DMS153 treated with DMSO at 0.1 percent for 48 hours (cell line): ENCODE measurements around the gene NHEJ1.

Experiments used
- DNase-seq: peaks from one replicate; lab custom pipeline; 2025; ENCODE audit not compliant: unreplicated experiment; lab: John Stamatoyannopoulos, UW

The NHEJ1 gene

DNA sequence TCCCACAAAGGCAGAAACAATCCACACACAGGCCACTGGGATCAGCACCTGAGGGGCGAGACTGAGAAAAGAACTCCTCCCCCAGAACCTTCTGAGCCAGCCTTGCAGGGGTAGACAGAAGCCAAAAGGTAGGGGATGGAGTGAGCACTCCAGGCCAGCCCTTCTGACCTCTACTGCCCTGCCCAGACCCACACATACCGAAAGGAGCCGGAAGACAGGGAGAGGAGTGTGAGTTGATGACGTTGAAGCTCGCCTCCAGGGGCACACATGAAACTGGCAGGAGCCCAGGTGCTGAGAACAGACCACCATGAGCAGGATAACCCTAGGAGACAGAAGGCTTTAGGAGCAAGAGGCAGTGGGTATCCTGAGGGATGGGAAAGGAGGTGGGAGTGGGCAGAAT lies 7.4 kb upstream of the NHEJ1 start:
- no peak for DNase-seq

DNA sequence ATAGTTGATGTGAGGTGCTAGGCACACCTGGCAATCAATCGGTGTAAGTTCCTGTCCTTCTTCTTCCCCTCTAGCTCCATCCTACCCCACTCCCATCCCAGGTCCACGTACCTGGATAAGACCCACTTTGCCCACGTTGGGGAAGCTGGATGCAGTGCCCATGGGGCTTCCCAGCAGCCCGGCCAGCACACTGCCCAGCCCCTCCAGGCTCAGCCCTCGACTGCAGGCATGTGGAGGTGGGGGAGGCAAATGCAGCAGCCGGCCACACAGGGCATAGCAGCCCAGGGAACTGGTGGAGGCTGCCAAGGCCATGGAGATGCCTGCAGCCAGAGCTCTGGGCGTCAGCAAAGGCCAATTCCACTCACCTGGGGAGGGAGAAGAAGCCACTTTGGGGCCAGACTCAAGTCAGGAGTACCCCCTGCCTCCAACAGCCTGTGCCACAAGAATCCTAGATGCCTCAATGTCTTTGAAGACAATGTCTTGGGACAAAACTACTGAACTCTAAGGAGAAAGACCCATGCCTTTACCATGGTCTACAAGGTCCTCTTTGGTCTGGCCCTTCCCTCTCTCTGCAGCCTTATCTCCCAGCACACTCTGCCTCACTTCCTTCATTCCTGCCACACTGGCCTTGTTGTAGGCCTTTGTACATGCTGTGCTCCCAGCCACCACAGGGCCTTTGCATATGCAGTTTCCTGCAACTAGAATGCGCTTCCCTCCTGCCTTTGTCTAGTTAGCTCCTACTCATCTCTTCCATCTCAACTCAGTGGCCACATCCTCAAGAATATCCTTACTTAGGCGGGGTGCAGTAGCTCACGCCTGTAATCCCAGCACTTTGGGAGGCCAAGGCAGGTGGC lies 4.7 kb upstream of the NHEJ1 start:
- no peak for DNase-seq

DNA sequence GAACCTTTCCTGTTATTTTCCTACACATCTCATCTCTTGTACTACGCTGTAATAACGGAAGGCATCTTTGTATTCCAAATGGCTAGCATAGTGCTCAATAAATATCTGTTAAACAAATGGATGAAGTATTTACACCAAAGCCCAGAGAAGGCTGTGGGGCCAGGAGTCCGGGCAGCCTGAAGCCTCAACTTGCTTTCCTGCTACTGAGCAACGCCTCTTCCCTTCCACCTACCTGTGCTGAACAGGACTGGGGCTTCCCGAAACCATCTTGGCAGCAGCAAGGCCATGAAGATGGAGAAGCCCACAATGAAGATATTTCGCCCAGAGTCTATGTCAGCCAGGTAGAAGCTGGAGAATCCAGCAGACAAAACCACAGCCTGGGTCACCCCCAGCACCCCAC lies 2.5 kb upstream of the NHEJ1 start:
- no peak for DNase-seq

DNA sequence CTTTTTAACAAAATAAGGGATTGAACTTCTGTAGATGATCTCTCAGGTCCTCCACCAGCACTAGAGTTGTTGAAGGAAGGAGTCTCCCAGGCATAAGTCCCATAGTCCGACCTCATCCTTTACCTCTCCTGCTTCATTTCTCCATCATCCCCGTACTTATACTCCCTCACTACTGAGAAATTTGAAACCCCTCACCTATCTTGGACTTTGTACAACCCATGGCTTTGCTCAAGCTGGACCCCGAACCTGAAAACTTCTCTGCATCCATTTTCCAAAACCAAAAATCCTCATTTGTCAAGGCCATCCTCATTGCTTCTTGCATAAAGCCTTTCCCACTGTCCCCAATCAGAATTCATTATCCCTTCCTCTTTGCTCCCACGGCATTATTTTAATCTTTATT lies 482 bp upstream of the NHEJ1 start:
- peak; percentile 48 for DNase-seq

DNA sequence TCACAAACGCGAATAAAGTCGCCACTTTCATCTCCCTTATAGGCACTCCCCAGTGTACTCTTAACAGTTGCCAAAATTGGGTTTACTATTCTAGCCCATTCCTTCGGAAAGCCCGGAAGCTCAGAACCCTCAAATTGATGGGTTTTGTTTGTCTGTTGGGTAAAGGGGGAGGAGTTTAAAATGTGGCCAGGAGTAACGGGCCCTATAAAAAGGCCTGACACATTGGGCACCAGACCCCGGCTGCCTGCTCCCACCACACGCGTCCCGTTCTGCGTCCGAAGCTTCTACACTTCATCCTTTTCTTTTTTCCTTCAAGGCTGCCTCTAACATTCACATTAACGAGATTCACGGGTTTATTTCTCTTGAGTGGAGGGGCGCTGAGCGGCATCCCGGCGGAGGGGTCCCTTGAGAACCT lies 837 bp downstream of the NHEJ1 start:
- DNase-seq = no peak

DNA sequence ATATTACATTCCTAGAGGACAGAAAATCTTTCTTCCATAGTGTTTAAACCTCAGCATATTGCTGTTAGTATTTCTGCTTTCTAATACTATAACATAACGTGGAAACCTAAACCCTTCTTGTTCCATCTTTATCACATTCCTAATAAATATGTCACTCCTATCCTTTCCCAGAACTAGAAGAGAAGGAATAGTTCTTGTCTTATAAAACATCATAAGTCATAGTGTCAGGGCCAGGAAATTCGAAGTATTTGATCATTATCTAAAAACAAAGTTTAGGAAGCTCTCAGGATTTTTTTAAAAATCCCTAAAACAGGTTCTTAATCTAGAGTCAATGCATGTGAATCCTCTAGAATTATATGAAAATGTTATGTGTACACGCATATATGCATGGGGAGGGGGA lies 2.0 kb downstream of the NHEJ1 start:
- no peak for DNase-seq

DNA sequence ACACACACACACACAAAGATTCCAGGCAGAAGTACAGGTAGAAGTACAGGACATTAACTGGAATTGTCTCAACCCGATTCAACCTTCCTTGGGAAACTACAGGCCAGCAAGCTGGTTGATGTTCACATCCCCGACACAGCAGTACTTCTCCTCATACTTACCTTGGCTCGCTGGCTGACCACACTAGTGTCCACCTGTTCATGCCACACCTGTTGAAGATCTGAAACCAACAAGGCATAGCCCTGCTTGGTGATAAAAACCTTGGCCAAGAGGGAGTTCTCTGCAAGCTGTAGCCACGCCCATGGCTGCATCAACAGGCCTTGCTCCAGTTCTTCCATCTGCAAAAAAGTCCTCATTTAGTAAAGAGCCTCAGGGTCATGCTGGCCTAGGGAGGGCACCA lies 2.6 kb downstream of the NHEJ1 start:
- no peak for DNase-seq

DNA sequence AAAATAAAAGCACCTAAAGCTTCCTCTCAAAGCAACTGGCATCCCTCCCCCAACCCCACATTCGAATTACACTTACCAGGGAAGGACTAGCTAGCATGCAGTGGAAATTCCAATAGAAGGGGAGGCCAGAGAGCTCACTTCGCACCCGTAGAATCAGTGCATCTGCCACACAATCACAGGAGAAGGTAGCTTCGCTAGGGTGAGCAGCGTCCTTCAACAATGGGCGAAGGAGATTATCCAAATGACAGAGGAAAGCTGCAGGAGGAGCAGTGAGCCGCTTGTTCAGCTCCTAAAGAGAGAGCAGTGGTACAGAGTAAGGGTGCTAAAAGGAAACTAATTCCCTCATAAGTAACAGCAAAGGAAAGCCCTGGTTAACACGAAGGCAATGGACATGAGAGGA lies 3.2 kb downstream of the NHEJ1 start:
- no peak for DNase-seq

DNA sequence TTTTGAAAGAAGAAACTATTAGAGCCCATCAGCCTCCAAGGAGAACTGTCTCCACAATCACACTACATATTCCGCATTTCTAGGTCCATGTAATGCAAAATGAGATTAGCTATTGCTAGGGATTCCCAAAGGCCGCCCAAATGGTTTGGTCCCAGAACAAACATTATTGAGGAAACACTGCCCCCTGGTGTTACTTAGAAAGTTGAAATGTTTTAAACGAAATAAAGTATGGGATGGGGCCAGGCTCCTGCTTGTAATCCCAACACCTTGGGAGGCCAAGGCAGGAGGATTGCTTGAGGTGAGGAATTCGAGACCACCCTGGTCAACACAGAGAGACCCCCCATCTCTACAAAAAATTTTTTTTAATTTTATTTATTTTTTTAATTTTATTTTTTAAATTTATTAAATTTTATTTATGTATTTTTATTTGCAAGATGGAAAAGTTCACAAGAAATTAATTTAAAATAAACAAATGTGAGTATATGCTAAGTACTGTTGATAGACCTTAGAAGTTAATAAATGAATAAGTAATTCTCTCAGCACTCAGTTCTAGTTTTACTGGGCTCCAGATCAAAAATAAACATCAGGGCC lies 5.5 kb downstream of the NHEJ1 start:
- peak; percentile 75 for DNase-seq

DNA sequence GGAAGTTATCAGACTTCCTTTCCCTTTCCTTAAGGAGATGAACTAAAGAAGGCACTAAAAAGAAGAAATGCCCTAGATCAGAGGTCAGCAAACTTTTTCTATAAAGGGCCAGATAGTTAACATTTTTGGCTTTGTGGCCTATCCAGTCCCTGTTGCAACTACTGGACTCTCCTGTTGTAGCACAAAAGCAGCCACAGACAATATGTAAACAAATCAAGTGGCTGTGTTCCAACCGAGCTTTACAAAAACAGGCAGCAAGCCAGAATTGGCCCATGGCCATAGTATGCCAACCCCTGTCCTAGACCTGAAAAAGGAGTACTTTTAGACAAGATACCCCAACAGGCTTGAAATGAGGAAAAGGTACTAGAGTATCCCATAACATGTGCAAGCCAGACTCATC lies 10.9 kb downstream of the NHEJ1 start:
- peak; percentile 16 for DNase-seq

DNA sequence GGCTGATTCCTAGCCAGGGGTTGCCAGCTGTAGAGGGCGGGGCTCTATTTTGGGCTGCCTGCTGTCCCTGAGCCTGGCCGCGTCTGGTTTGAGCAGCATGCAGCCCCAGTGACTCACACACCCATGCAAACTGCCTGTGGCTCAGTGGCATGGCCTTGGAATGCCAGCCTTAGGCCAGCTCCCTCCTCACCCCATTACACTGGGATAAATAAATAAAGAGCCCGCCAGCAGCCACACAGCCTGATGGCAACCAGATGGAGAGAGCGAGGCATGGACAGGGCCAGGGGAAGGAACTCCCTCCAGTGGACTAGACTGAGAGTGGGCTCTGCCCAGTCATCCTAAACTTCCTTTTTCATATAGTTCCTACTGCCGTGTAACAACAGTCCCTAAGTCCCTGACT lies 18.3 kb downstream of the NHEJ1 start:
- no peak for DNase-seq

DNA sequence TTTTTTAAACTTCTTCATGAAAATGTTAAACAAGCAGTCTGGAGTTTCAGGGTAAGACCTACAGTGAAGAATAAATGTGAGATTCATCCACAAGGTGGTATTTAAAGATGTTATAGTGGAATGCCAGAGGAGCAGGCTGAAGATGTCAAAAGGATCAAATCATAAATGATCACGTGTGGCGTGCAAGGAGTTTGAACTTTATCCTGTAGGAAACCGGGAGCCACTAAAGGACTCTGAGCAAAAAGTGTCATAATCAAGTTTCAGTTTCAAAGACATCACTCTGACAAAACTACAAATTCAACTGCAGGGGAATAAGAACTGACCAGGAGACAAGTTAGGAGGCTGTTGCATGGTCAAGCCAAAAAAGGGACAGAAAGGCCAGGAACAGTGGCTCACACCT lies 19.9 kb downstream of the NHEJ1 start:
- no peak for DNase-seq

DNA sequence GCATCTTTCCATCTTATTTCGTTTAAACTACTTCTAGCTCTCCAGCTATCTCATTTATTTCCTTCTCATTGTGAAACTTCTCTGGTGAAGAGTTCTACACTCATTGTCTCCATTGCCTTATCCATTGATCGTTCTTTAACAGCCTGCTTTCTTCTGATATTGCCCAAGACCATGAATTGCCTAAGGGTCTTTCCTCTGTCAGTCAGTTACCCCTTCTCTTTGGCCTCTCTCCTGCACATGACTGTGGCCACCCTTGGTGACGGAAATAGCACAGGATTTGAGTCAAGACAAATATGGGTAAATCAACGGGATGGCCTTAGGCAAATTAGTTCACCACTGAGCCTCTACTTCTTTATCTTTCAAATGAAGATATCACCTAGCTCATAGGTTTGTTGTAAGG lies 26.6 kb downstream of the NHEJ1 start:
- DNase-seq = no peak

DNA sequence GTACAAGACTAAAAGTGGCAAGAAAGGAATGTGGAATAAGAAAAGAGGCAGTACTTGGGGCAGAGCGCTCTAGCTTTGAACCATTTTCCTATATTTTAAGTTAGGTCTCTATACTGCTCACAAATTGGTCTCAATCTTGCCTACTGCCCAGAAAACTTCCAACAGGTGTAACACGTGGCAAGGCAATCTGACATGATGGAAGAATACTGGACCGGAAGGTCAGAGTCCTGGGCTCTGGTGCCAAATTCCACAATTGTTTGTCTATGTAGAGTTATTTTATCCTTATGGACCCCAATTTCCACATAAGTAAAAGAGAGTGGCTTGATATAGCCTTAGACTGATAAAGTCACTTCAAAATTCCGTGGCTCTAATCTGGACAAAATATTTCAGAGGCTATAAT lies 28.9 kb downstream of the NHEJ1 start:
- no peak for DNase-seq

DNA sequence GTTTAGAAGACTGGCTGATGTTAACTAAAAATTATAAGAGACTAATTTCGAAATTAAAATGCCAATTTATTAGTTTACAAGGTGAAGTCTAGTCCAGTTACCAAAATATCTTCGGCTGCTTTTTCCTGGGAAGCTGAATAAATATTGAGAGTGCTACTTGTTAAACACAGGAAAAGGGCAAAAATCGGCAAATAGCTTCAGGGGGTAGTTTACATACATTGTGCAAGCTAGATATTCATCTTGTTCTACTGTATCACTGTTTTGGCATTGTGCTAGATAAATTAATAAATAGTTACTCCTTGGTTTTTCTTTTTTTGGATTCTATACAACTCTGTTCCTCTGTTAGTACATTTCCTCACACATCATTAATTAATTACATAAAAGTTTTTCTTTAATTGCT lies 29.3 kb downstream of the NHEJ1 start:
- DNase-seq = no peak

DNA sequence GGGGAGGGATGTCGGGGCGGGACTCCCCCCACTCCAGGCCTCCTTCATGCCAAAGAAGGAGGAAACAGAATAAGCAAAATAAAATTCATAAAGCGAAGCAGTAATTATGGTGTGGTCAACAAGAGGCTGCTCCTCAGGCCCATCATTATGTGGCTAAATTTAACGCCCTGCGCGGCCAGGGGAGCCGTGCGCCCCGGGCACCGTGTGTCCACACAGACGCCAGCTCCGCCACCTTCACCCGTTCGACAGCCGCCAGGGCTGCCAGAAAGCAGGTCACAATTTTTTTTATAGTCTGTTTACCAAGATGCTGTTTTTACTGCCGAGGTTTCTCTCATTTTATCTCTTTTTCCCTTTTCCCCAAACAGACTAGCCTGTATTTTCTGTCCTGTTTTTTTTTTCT lies 31.0 kb downstream of the NHEJ1 start:
- DNase-seq = no peak

DNA sequence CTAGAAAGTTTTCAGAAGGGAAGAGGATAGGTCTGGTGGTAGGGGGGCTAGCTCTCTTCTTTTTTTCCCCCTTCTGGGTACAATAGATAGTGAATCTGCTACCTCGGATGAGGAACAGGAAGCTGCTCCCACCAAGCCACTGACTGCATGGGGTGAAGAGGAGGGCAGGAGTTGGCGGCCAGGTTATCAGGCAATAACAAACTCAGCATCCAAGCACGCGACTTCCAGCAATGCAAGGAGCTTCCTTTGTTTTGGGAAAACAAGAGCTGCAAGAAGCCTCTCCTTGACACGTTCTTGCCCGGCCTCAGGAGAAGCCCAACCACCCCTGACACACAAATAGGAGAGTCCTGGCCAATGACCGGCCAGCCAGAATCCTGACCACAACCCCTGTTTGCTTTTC lies 32.2 kb downstream of the NHEJ1 start:
- no peak for DNase-seq

DNA sequence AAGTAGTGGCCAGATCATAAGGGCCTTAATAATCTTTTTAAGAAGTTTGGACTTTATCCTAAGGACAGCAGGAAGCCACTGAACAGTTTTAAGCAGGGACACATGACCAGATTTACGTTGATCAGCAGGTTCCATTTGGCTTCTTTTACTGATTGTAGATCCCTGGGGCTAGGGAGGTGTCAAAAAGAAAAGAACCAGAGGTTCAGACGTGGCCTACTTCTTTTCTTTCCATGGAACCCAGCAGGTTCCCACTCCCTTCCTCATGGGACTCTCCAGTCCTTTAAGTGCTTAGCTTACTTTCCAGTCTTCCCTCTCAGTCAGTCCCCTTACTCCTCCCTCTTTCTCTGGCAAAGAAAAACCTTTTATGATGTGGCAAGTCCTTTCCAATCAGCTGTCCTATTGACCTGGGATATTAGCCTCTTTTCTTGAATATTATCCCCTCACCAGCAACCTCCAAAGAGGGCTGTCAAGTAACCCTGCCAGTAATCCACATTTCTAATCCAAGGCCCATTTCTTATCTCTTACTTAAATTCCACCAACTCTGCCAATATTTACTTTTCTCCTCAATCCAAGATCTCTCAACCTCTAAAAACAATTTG lies 33.5 kb downstream of the NHEJ1 start:
- DNase-seq = no peak

DNA sequence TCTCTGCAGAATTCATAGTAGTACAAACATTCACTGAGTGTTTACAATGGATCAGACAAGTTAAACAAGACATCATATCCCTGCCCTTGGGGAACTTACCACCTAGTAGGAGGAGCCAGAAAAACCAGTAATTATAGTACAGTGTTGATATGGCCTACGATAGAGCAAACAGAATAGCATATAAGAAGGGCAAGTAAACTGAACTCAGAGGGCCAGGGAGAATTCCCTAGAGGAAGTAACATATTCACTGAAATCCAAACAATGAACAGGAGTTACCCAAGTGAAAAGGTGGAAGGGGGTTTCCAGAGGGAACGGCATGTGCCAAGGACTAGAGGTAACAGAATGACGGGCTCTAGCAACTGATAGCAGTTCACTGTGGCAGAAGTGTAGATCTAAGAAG lies 34.1 kb downstream of the NHEJ1 start:
- DNase-seq = no peak

DNA sequence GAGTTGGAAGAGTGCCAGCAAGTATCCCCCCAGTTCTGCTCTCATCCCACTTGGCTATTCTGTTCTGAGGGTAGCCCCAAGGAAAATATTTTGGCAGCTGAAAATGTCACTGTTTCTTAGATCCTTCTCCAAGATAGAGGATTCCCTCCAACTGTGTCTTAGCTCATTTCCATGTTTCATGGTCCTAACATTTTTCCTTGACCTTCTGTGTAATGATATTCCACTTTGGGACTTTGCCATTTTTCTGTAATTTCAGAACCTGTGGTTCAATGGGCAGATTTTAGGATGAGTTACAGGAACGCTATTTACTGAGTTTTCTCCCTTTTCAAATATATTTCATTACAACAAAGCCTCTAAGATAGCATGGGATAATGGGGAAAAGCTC lies 34.7 kb downstream of the NHEJ1 start:
- DNase-seq = no peak

DNA sequence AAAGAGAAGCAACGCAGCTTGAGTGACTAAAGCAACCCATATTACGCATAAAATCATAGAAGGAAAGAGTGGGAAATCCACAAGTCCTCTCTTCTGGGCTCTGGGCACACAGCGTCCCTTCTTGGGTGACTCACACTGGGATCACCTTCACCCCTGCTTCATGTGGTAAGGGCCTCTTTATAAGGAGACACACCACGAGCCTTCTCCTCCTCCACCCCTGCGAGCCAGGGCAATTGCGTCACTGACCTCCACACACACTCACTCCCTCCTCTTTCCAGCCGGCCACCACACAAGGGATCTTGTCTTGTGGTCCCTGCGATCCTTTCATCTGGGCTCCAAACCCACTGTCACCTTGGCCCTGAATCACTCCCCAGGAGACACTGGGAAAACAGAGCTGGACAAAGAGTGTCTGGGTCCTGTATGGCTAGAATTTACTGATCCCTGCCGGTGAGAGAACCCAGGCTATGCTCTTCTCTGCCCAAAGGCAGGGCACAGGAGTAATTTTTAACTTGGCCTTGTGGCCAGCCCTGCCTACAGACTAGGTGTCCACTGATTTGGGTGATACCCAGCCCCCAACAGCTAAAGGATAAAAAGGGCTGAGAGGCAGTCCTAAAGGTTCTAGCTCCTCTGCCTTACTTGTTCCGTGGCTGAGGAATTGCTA lies 35.3 kb downstream of the NHEJ1 start:
- no peak for DNase-seq
